ENCODE measurements around the gene SLC22A2.

- TF ChIP-seq POLR2A (IDR thresholded peaks at IDR 0.05) (no peak), CTCF (IDR thresholded peaks at IDR 0.05) (no peak)
Observed at GRCh38 chr6:160221918-160222317, 36.7 kb downstream of the SLC22A2 start.
